SJSA1 (cell line): ENCODE measurements around the gene BAHCC1. TPM values are rescaled to one million over a fixed set of nuclear protein-coding genes. Genes with fewer than 3 reads are reported as not detected.

Experiments used
- DNase-seq, 2 experiments: peaks; one replicate each; pipeline ENCODE4 v3.0.0-alpha.2; 2015 to 2020; ENCODE audit warnings: low spot score in 2 of 2, low read depth in 1 of 2
- H3K27ac ChIP-seq: fragments of 250-450 bp; sonication (Bioruptor Pico); 2 replicates; pipeline ENCODE4 v1.5.1; 2020; ENCODE audit warnings: mild to moderate bottlenecking, moderate library complexity
- H3K27me3 ChIP-seq: fragments of 250-450 bp; sonication (Bioruptor Pico); replicated peaks from 2 replicates; pipeline ENCODE4 v1.5.1; 2020; ENCODE audit warnings: mild to moderate bottlenecking, moderate library complexity
- H3K36me3 ChIP-seq: fragments of 250-450 bp; sonication (Bioruptor Pico); 2 replicates; pipeline ENCODE4 v1.5.1; 2020; ENCODE audit warnings: mild to moderate bottlenecking
- H3K4me1 ChIP-seq: fragments of 250-450 bp; sonication (Bioruptor Pico); replicated peaks from 2 replicates; pipeline ENCODE4 v1.6.1; 2021; ENCODE audit warnings: mild to moderate bottlenecking
- H3K4me3 ChIP-seq: fragments of 250-450 bp; sonication (Bioruptor Pico); 2 replicates; pipeline ENCODE4 v1.5.1; 2020; ENCODE audit warnings: mild to moderate bottlenecking
- H3K9me3 ChIP-seq: fragments of 250-450 bp; sonication (Bioruptor Pico); replicated peaks from 2 replicates; pipeline ENCODE4 v1.5.1; 2020; ENCODE audit warnings: mild to moderate bottlenecking
- total RNA-seq: library from RNA; depleted of rRNA; stranded (reverse); fragments of >200 nt; shearing (Covaris generic); gene quantifications from 2 replicates; pipeline ENCODE4 v1.2.3, GENCODE V29; 2014

BAHCC1 gene
- total RNA-seq, 1 experiment from 2014 or later = 6.6 TPM

- H3K36me3 ChIP-seq = no peaks in the 10 kb centered on the region
- peak overlapping the region; percentile 60 for H3K4me3 ChIP-seq
- H3K27me3 ChIP-seq = peaks cover 14% of the 10 kb centered on the region
- H3K4me1 ChIP-seq = peaks cover 15% of the 10 kb centered on the region
- H3K9me3 ChIP-seq = peaks cover 7% of the 10 kb centered on the region; the same call in 1 of the 2 replicates
- no peak for DNase-seq
- no peak overlapping the region for H3K27ac ChIP-seq
Observed at GRCh38 chr17:81386646-81387099, 8.6 kb upstream of the BAHCC1 start.

DNA sequence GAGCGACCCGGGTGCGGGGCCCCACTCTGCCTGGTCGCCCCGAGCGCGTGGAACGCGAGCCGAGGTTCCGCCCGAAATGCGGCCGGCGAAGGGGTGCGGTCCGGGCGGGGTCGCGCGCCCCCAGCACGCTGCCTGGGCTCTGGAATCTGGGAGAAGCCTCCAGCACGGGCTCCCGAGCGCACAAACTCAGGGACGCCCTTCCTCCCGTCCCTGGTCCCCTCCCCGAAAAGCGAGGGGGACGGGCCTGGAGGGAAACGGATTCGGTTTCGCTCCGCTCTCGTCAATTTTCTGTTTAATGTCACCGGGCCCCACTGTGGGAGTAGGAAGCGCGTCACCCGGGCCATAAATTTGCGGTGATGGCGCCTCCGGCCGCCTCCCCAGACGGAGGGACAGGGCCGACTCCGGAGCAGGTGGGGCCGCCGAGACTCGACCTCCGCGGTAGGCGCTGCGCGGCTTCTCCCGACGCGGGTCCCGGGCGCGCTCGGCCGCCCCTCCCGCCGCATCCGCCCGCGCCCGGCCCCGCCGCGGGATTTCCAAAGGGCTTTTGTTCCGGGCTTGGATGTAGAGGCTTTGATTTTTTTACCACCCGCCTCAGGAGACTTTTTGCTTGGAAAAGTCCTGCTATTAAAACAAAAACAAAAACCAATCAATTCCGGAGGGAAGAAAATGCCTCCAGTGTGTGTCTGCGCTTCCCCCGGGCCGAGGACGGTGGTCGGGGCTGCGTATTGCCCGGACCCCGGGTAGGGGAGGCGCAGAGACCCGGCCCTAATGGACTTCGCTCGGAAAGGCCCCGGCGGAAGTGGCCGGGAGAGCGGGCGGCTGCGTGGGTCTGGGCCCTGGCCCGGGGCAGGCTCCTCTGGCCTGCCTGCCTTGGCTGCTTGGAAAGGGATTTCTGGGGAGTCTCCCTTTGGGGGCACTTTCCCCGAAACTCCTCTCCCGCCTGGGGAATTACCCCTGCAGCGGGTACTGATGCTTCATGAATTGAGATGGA, 7.9 kb upstream of the BAHCC1 start:
- Histone ChIP-seq H3K9me3 (peaks cover 7% of the 10 kb centered on the region; the same call in 1 of the 2 replicates), H3K4me3 (peak overlapping the region; percentile 60), H3K36me3 (no peaks in the 10 kb centered on the region), H3K27me3 (peaks cover 14% of the 10 kb centered on the region), H3K27ac (no peak overlapping the region), H3K4me1 (peaks cover 17% of the 10 kb centered on the region)
- DNase-seq = peak in 1 of 2 experiments; percentile 54

DNA sequence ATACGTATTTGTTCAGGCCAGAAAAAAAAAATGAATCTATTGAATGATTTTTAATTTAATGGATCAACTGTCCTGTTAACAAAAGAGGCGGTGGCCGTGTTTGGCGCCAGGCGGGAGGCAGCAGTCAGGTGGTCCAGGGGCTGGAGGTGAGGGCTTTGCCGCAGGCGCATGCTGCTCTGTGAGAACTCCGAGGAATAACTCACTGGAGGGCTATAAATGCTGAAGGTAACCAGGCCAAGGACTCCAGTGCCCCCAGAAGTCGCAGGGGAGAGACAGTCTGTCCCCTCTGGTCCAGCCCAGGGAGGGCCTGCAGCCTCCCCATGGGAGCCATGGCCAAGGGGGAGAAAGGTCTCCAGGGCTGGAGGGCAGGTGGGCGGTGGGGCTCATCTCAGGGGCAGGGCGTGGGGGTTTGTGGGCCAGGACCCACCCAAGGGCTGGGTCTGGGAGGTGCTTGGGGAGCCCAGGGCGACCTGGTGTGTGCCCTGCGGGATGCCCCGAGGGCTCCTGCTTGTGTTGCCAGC, 7.1 kb upstream of the BAHCC1 start:
- Histone ChIP-seq H3K27ac (no peak overlapping the region), H3K4me1 (peaks cover 24% of the 10 kb centered on the region), H3K9me3 (peaks cover 7% of the 10 kb centered on the region; the same call in 1 of the 2 replicates), H3K36me3 (peaks cover 3% of the 10 kb centered on the region; the same call in 1 of the 2 replicates), H3K27me3 (peaks cover 14% of the 10 kb centered on the region), H3K4me3 (no peak overlapping the region)
- no peak for DNase-seq

DNA sequence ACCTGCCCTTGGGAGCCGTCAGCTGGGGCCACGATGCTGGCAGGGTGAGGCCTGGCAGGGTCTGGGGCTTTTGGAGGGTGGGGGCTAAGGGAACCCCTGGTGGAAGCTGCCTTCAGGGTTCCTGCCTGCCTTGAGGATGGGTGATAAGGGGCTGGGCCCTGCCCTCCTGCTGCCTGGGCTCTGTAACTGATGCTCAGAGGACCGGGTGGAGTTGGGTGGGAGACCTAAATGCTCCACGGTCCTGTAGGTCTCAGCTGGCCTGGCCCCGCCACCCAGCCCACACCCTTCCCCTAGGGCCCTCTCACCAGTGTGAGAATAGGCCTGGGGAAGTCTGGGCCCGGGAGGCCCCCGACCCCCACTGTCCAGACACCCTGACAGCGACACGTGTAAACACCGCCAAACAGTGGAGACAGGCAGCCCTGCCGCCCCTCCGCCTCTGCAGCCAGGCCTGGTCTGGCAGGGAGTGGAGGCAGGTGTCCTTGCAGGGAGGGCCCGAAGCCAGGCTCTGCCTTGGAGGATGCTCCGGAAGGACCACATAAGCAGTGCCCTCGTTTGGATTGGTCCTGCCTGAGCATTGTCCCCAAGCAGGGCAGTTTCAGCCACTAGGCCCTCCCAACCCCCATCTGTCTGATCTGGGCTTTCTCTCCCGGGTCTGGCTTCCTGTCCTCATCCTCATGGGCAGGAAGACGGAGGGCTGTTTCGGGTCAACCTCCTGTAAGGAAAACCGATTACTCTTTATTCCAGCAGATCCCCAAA, 6.5 kb upstream of the BAHCC1 start:
- peaks cover 7% of the 10 kb centered on the region; the same call in 1 of the 2 replicates for H3K9me3 ChIP-seq
- peaks cover 4% of the 10 kb centered on the region; the same call in 1 of the 2 replicates for H3K36me3 ChIP-seq
- no peak for DNase-seq
- H3K4me1 ChIP-seq = peaks cover 28% of the 10 kb centered on the region
- H3K27me3 ChIP-seq = peaks cover 14% of the 10 kb centered on the region
- no peak overlapping the region for H3K4me3 ChIP-seq
- H3K27ac ChIP-seq = no peak overlapping the region

GRCh38 chr17:81389585-81389984, 5.7 kb upstream of the BAHCC1 start:
- peaks cover 7% of the 10 kb centered on the region; the same call in 1 of the 2 replicates for H3K9me3 ChIP-seq
- peaks cover 33% of the 10 kb centered on the region for H3K4me1 ChIP-seq
- DNase-seq = no peak
- H3K27ac ChIP-seq = no peak overlapping the region
- H3K27me3 ChIP-seq = peaks cover 14% of the 10 kb centered on the region
- H3K36me3 ChIP-seq = peaks cover 4% of the 10 kb centered on the region; the same call in 1 of the 2 replicates
- H3K4me3 ChIP-seq = no peak overlapping the region

DNA sequence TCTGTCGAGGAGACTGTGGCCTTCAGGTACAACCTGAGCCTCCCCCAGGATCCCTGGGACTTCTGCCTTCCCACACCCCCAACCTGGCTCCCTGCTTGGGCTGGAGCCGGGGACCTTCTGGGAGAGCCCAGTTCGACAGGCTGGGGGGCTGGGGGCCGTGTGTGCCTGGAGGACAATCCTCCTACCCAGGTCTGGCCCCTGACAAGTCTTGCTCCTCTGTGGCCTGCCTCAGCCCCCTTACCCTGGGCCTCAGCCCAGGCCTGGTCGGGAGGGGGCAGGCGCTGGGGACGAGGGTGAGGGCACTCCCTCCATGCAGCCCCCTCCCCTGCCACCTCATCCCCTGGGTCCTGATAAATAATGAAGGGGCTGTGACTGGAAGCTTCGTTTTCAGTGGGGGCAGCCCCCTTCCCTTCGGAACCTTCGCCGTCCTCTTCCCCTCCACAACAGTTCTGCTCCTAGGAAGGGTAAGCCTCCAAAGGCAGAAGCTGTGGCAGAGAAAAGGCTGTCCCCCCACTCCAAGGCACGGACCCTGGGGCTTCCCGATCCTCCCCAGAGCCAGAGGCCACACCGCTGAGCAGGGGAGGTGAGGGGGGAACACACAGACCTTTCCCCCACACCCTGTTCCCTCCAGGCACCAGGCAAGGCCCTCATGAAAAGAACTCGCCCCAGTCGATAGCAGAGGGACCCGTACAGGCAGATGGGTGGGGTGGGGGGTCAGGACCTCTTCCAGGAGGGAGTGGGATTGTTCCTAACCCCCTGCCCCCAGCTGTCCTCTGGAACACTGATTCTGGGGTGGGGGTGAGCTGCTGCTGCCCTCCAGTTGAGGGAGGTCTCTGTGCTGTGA, 5.0 kb upstream of the BAHCC1 start:
- DNase-seq = no peak
- Histone ChIP-seq H3K4me1 (peaks cover 38% of the 10 kb centered on the region), H3K27ac (no peak overlapping the region), H3K27me3 (peaks cover 14% of the 10 kb centered on the region), H3K36me3 (peaks cover 4% of the 10 kb centered on the region; the same call in 1 of the 2 replicates), H3K9me3 (peaks cover 7% of the 10 kb centered on the region; the same call in 1 of the 2 replicates), H3K4me3 (no peak overlapping the region)

DNA sequence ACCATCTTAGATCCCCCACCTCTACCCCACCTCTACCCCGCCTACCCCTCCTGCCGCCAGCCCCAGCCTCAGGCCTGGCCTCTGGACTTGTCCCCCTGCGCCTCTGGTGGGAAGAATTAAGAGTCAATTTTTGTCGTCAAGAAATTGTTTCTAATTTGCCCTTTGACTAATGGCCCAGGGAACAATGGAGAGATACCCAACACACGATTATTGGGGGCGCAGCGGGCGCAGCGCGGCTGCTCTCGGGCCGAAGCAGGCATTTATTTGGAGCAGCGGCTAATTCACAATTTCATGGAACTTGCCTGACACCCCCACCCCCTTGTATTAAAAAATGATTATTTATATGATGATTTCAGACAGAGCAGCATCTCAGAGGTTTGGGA, 4.4 kb upstream of the BAHCC1 start:
- Histone ChIP-seq H3K4me3 (no peak overlapping the region), H3K27ac (no peak overlapping the region), H3K36me3 (peaks cover 4% of the 10 kb centered on the region; the same call in 1 of the 2 replicates), H3K4me1 (peaks cover 38% of the 10 kb centered on the region), H3K9me3 (peaks cover 7% of the 10 kb centered on the region; the same call in 1 of the 2 replicates), H3K27me3 (peaks cover 12% of the 10 kb centered on the region)
- DNase-seq = no peak

DNA sequence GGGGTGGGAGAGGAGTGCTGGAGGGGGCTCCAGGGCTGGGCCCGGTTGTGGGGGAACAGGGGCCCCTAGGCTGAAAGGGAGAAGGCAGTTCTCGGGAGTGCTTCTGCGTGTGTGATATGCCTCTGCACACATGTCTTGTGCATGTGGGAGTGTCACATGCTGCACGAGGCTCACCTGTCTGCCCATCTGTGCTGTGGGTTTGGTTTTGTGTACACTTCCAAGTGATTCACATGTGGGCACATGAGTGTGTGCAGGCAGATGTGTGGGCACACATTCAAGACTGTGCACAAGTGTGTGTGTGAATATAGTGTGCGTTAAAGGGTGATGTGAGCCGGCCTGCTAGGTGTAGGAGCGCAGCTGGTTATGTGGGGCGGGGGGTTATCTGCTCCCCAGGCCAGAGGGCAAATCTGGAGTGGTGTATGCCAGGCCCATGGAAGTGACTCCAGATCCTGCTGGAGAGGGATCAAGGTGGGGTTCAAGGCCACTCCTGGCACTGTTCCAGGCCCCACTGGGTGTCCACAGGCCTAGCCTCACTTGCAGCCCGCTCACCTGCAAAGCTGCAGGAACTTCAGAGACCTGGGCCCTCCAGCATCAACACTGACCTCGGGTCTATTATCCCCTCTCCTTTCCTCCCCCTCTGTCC, 3.8 kb upstream of the BAHCC1 start:
- Histone ChIP-seq H3K4me3 (no peak overlapping the region), H3K36me3 (peaks cover 4% of the 10 kb centered on the region; the same call in 1 of the 2 replicates), H3K27ac (no peak overlapping the region), H3K9me3 (peaks cover 7% of the 10 kb centered on the region; the same call in 1 of the 2 replicates), H3K27me3 (peaks cover 7% of the 10 kb centered on the region), H3K4me1 (peaks cover 37% of the 10 kb centered on the region)
- no peak for DNase-seq

DNA sequence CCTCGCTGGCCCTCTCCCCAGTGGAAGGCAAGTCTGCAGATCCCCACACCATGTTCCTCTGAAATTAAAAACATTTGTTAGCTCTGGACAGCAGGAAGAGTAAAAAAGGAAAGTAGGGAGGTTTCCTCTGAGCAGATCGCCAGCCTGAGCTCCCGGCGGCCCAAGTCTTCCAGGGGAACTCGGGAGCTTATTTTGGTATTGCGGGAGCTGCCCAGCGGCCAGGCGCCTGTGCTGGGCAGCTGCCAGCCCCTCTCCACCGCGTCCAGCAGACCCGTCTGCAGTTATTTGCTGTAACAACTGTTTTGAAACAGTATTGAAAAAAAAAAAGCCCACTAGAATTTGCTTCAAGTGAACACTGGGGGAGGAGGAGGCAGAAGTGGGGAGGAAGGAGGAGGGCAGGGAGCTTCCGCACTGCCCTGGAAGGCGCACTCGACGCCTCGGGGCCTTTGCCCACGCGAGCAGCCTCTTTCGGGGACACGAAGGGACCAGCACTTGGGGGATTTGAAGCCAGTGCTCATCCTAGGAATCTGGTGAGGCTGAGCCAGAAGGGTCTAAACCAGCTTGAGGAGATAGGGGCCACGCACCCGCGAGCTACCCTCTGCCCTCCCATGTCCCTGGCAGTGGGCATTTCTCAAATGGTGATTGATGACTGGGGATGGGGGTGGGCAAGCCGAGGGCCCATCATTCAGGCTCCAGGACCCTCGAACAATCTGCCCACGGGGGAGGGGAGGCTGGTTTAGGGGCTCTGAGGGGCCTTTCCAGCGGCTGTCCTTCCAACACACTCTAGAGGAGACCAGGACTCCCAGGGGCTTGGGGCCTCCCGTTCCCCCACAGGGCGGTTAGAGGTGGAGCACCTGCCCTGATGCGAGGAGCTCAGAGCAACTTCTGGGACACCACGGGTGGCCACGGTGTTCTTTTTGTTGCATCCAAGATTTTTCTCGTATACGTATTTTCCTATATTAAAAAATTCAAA, 3.0 kb upstream of the BAHCC1 start:
- peaks cover 4% of the 10 kb centered on the region; the same call in 1 of the 2 replicates for H3K36me3 ChIP-seq
- H3K27me3 ChIP-seq = no peaks in the 10 kb centered on the region; the same call in 1 of the 2 replicates
- peaks cover 29% of the 10 kb centered on the region for H3K4me1 ChIP-seq
- peak overlapping the region; percentile 60 for H3K4me3 ChIP-seq
- DNase-seq = no peak
- H3K9me3 ChIP-seq = no peaks in the 10 kb centered on the region
- H3K27ac ChIP-seq = no peak overlapping the region

DNA sequence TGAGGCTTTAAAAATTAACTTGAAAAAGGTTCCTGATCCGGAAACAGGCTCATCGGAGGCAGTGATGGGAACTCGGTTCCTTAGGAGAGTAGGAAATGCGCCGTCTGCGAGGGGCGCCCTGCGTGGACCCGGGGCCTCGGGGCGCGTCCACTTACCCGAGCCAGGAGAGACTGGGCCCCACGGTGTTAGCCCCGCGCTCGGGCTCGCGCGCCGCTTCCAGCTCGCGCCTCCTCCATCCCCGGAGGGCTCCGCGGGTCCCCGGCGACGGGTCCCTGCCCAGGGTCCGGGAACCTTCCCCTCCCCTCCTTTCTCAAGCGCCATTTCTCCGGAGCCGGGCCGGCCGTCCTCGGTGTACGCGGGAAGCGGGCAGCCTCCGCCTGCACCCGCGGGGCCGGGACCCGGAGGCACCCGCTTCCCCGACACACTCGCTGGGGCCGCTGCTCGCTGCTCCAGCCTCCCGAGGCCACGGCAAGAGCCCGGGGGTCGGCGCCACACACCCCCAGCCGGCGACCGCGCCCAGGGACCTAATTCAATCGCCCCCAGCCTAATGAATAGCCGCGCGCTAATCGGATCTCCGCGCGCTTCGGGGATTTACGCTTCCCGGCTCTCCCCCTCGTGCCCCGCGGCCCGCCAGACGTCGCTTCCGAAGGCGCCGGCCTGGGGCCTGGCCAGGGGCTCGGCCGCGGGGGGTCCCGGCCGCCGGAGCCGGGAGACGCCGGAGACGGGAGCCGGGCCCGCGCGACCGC, 2.2 kb upstream of the BAHCC1 start:
- H3K4me1 ChIP-seq = peaks cover 25% of the 10 kb centered on the region
- peak overlapping the region; percentile 49; the same call in 1 of the 2 replicates for H3K27ac ChIP-seq
- H3K4me3 ChIP-seq = peak overlapping the region; percentile 60
- DNase-seq = peak in 1 of 2 experiments; percentile 74
- H3K27me3 ChIP-seq = no peaks in the 10 kb centered on the region
- H3K36me3 ChIP-seq = peaks cover 4% of the 10 kb centered on the region; the same call in 1 of the 2 replicates
- no peaks in the 10 kb centered on the region for H3K9me3 ChIP-seq
